Activated CD8-positive, alpha-beta T cell treated with anti-CD3 and anti-CD28 coated beads for 36 hours (primary cell): ENCODE results near the gene SPACDR. TPM values are rescaled to one million over a fixed set of nuclear protein-coding genes. Genes with fewer than 3 reads are reported as not detected.

Experiments used
- ATAC-seq: fragments of 200-7000 bp; cut with Tn5 transposase; one replicate; pipeline ENCODE4 v1.10.0; 2021; ENCODE audit warnings: mild to moderate bottlenecking, moderate library complexity
- CTCF ChIA-PET: fragments of 350-600 bp; sonication (Branson Sonifier 250); formaldehyde crosslinking; loops from one replicate; lab custom pipeline; 2021; ENCODE audit warnings: antibody characterized with exemption; lab: Charles Lee
- POLR2A ChIA-PET: fragments of 350-600 bp; sonication (Branson Sonifier 250); formaldehyde crosslinking; loops from one replicate; lab custom pipeline; 2021; ENCODE audit warnings: antibody characterized with exemption; lab: Charles Lee
- DNase-seq: peaks from one replicate; pipeline ENCODE4 v3.0.0-alpha.2; 2020
- H3K27ac Mint-ChIP-seq: one replicate; pipeline ENCODE4 v1.8.0; 2021; ENCODE audit warnings: mild to moderate bottlenecking, mixed read lengths
- H3K27me3 Mint-ChIP-seq: one replicate; pipeline ENCODE4 v1.8.0; 2021; ENCODE audit warnings: mixed read lengths
- H3K36me3 Mint-ChIP-seq: one replicate; pipeline ENCODE4 v1.8.0; 2021; ENCODE audit warnings: low read depth, mixed read lengths
- H3K4me1 Mint-ChIP-seq: one replicate; pipeline ENCODE4 v1.8.0; 2021; ENCODE audit warnings: low read depth, mixed read lengths
- H3K4me3 Mint-ChIP-seq: one replicate; pipeline ENCODE4 v1.8.0; 2021; ENCODE audit warnings: mild to moderate bottlenecking, moderate library complexity, mixed read lengths
- H3K9me3 Mint-ChIP-seq: one replicate; pipeline ENCODE4 v1.8.0; 2021; ENCODE audit warnings: mixed read lengths
- intact Hi-C: fragments of 100-400 bp; cut with micrococcal nuclease; formaldehyde crosslinking; loops from one replicate; pipeline ENCODE4 v1.10.0; 2022
- total RNA-seq, 2 experiments: library from RNA; stranded (reverse); gene quantifications; one replicate each; pipeline ENCODE4 v1.2.3, GENCODE V29; 2021
- TF ChIP-seq, protein P1 (sequence below): fragments of 200-600 bp; IDR thresholded peaks from one replicate; pipeline ENCODE4 v1.8.0; 2022; ENCODE audit warnings: antibody characterized with exemption, mild to moderate bottlenecking

The SPACDR gene
- total RNA-seq, 2 experiments from 2014 or later: 3.7 to 4.6 TPM

DNA sequence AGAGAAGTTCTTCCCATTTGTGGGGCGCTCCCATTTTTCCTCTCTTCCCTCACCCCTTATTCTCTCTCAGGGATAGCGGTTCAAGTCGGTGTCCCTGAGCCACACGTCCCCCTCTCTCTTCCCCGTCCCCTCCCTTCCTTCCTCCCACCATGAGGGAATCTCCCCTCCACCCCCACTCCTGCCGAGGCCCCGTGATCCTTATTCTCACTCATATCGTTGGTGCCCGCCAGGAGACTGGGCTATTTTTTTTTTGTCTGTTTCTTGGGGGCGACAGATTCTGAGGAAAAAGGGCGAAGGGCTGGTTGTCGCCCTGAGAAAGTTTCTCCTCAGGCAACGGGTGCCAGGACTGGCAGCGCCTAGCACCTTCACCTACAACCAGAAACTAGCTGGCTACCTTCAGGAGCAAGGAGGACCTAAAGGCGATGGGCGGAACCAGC, 36.3 kb downstream of the SPACDR start:
- TF ChIP-seq, protein P1, sequence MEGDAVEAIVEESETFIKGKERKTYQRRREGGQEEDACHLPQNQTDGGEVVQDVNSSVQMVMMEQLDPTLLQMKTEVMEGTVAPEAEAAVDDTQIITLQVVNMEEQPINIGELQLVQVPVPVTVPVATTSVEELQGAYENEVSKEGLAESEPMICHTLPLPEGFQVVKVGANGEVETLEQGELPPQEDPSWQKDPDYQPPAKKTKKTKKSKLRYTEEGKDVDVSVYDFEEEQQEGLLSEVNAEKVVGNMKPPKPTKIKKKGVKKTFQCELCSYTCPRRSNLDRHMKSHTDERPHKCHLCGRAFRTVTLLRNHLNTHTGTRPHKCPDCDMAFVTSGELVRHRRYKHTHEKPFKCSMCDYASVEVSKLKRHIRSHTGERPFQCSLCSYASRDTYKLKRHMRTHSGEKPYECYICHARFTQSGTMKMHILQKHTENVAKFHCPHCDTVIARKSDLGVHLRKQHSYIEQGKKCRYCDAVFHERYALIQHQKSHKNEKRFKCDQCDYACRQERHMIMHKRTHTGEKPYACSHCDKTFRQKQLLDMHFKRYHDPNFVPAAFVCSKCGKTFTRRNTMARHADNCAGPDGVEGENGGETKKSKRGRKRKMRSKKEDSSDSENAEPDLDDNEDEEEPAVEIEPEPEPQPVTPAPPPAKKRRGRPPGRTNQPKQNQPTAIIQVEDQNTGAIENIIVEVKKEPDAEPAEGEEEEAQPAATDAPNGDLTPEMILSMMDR: no peak
- peaks cover 18% of the 10 kb centered on the region for H3K4me1 Mint-ChIP-seq
- no peak for ATAC-seq
- ChIA-PET POLR2A (interaction anchor here (0.6 to 2.2 kb wide), 9 partner anchors 9 to 316 kb away, joined by 3 to 12 read pairs (median 4); partner anchors contain the start of gene PPP1R35), CTCF (interaction anchor here (0.9 to 1.8 kb wide), 3 partner anchors 20 to 297 kb away, joined by 3 to 8 read pairs (median 3); no protein-coding TSS in a partner anchor)
- peak overlapping the region; percentile 86 for H3K4me3 Mint-ChIP-seq
- DNase-seq: no peak
- peak overlapping the region; percentile 98 for H3K27ac Mint-ChIP-seq
- H3K27me3 Mint-ChIP-seq: no peaks in the 10 kb centered on the region
- no peaks in the 10 kb centered on the region for H3K9me3 Mint-ChIP-seq
- intact Hi-C loops: no loop called here
- H3K36me3 Mint-ChIP-seq: peaks cover 26% of the 10 kb centered on the region

DNA sequence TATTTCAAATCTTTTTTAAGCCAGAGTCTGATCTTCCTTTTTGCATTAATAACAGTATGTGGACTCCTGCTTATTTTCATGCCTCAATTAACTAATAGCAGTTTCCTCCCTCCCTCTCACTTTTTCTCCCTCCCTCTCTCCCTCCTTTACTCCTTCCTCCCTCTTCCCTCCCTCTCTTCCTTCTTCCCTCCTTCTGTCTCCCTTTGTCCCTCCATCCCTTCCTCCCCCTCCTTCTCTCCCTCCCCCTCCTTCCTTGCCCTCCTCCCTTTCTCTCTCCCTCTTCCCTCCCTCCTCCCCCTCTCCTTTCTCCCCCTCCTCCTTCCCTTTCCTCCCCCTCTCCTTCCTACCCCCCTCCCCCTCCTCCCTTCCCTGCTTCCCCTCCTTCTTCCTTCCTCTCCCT, 37.5 kb downstream of the SPACDR start:
- Mint-ChIP-seq H3K36me3 (peaks cover 15% of the 10 kb centered on the region), H3K27ac (no peak overlapping the region), H3K4me3 (no peak overlapping the region), H3K4me1 (peaks cover 6% of the 10 kb centered on the region), H3K27me3 (no peaks in the 10 kb centered on the region), H3K9me3 (no peaks in the 10 kb centered on the region)
- ChIA-PET CTCF (no interaction called here), POLR2A (interaction anchor here (1.1 kb wide), 1 partner anchor 12 kb away, joined by 4 read pairs; no protein-coding TSS in a partner anchor)
- intact Hi-C loops: no loop called here
- TF ChIP-seq, protein P1: no peak
- ATAC-seq: no peak
- DNase-seq: no peak

DNA sequence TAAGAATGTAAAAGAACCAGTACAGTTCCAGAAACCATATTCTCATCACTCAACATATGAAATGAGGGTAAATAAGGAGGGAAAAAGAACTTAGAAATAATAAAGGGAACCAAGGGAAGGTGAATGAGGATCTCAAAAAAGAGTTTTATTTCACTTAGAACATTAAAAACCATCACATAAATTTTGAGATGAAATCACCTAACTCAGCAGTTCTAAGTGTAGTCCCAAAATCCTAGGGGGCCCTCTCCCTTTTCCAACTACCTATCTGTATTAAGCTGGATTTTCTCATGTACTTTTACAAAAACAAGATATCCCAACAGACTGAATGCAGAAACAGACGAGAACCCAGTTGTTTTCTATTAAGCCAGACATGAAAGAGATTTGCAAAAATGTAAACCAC, 38.7 kb downstream of the SPACDR start:
- Mint-ChIP-seq H3K9me3 (no peaks in the 10 kb centered on the region), H3K4me1 (peaks cover 2% of the 10 kb centered on the region), H3K4me3 (no peak overlapping the region), H3K27ac (no peak overlapping the region), H3K27me3 (no peaks in the 10 kb centered on the region), H3K36me3 (peaks cover 8% of the 10 kb centered on the region)
- TF ChIP-seq, protein P1: no peak
- ATAC-seq (no peak), DNase-seq (no peak)
- POLR2A ChIA-PET: interaction anchor here (0.6 to 1.1 kb wide), 3 partner anchors 9 to 145 kb away, joined by 3 read pairs; no protein-coding TSS in a partner anchor
- intact Hi-C loops: no loop called here
- CTCF ChIA-PET: interaction anchor here (1.3 kb wide), 1 partner anchor 18 kb away, joined by 4 read pairs; no protein-coding TSS in a partner anchor

DNA sequence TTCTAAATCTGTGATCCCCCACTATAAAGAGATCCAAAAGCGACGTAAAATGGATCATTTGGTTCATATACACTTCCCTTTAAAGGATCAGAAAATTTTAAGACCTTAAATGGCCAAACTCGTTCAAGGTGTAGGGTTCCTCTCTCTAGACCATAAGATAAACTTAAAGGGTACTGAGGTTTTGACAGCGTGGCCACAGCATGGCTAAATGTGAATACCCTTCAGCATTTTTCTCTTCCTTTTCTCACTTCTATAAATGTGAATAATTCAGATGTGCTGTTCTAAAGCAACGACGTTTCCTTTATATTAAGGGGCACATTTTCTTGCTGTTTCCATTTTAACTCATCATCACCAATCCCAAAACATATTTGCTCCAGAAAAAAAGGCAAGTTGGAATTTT, 40.7 kb downstream of the SPACDR start:
- no peak for ATAC-seq
- no peak for DNase-seq
- intact Hi-C loops: no loop called here
- H3K9me3 Mint-ChIP-seq: no peaks in the 10 kb centered on the region
- ChIA-PET POLR2A (no interaction called here), CTCF (interaction anchor here (1.5 to 6.2 kb wide), 2 partner anchors 16 to 290 kb away, joined by 4 to 34 read pairs; no protein-coding TSS in a partner anchor)
- no peak overlapping the region for H3K27ac Mint-ChIP-seq
- no peaks in the 10 kb centered on the region for H3K27me3 Mint-ChIP-seq
- no peaks in the 10 kb centered on the region for H3K36me3 Mint-ChIP-seq
- no peak overlapping the region for H3K4me3 Mint-ChIP-seq
- H3K4me1 Mint-ChIP-seq: peaks cover 6% of the 10 kb centered on the region
- TF ChIP-seq, protein P1: no peak

DNA sequence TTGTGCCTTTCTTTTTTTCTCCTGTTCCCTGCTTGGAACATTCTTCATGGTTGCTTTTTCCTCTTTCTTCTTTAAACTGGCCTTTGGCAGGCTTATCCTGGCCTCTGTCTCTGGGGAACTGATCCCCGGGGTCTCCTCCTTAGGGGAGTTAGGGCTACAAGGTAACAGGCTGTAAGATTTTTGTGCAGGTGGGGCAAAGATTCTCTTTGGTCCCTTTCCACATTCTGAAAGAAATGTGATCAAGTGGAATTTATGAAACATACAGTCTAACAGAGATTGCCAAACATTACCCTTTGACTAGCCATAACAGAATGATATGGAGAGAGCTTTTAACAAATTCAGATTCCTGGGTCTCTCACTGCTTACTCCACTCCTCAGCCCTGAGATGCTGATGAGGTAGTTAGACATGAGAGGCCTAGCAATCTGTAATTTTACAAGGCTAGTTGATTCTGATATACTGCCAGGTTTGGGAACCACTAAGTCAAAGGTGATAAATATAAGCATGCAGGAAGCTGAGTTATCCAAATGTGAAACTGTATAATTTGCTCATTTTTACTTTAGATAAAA, 44.3 kb downstream of the SPACDR start:
- no peak for DNase-seq
- CTCF ChIA-PET: interaction anchor here (0.9 to 6.2 kb wide), 2 partner anchors 12 to 18 kb away, joined by 4 to 34 read pairs; no protein-coding TSS in a partner anchor
- Mint-ChIP-seq H3K9me3 (no peaks in the 10 kb centered on the region), H3K4me3 (no peak overlapping the region), H3K27ac (peak overlapping the region; percentile 19), H3K36me3 (no peaks in the 10 kb centered on the region), H3K4me1 (peaks cover 4% of the 10 kb centered on the region), H3K27me3 (no peaks in the 10 kb centered on the region)
- ATAC-seq: no peak
- POLR2A ChIA-PET: interaction anchor here (0.9 kb wide), 1 partner anchor 73 kb away, joined by 3 read pairs; no protein-coding TSS in a partner anchor
- TF ChIP-seq, protein P1: no peak
- intact Hi-C loops: no loop called here
